Activated CD4-positive, alpha-beta T cell treated with anti-CD3 and anti-CD28 coated beads, Interleukin-2, amount 10 ng/mL, durations not matched to agents 24 days and 14 days (primary cell): ENCODE data around the gene TUBGCP5. TPM values are rescaled to one million over a fixed set of nuclear protein-coding genes. Genes with fewer than 3 reads are reported as not detected.
A peak's percentile ranks its signal among the peaks of the same experiment; 100 is the strongest.
"Not testable (repeated sequence)": the region's sequence is repeated elsewhere in the genome, so short reads cannot be mapped to it uniquely, and the experiment has no call there.

Source experiments
- DNase-seq: peaks from one replicate; pipeline ENCODE4 v3.0.0; 2022
- H3K27ac Mint-ChIP-seq: one replicate; pipeline ENCODE4 v1.8.0; 2022; ENCODE audit warnings: mild to moderate bottlenecking, mixed read lengths
- H3K27me3 Mint-ChIP-seq: one replicate; pipeline ENCODE4 v1.8.0; 2022; ENCODE audit warnings: mixed read lengths
- H3K36me3 Mint-ChIP-seq: one replicate; pipeline ENCODE4 v1.8.0; 2022; ENCODE audit warnings: low read depth, mild to moderate bottlenecking, mixed read lengths
- H3K4me1 Mint-ChIP-seq: one replicate; pipeline ENCODE4 v1.8.0; 2021; ENCODE audit warnings: mixed read lengths
- H3K4me3 Mint-ChIP-seq: one replicate; pipeline ENCODE4 v1.8.0; 2022; ENCODE audit warnings: mild to moderate bottlenecking, moderate library complexity, mixed read lengths
- H3K9me3 Mint-ChIP-seq: one replicate; pipeline ENCODE4 v1.8.0; 2021; ENCODE audit warnings: mixed read lengths
- intact Hi-C: fragments of 100-400 bp; cut with micrococcal nuclease; formaldehyde crosslinking; loops from one replicate; pipeline ENCODE4 v1.15.1; 2023
- total RNA-seq: library from RNA; stranded (reverse); gene quantifications from 2 replicates; pipeline ENCODE4 v1.2.3, GENCODE V29; 2022

The TUBGCP5 gene
- total RNA-seq, 1 donor from 2014 or later, result 26.3 TPM

- Mint-ChIP-seq H3K27ac (no peak overlapping the region), H3K36me3 (peaks cover 39% of the 10 kb centered on the region), H3K4me1 (no peaks in the 10 kb centered on the region), H3K9me3 (no peaks in the 10 kb centered on the region), H3K4me3 (no peak overlapping the region), H3K27me3 (no peaks in the 10 kb centered on the region)
- intact Hi-C loops, result loop anchor here (1.0 kb wide), 1 partner anchor 8 kb away; no protein-coding TSS in a partner anchor
- DNase-seq, result no peak
Observed at GRCh38 chr15:23022156-23022555, 17.2 kb downstream of the TUBGCP5 start.

DNA sequence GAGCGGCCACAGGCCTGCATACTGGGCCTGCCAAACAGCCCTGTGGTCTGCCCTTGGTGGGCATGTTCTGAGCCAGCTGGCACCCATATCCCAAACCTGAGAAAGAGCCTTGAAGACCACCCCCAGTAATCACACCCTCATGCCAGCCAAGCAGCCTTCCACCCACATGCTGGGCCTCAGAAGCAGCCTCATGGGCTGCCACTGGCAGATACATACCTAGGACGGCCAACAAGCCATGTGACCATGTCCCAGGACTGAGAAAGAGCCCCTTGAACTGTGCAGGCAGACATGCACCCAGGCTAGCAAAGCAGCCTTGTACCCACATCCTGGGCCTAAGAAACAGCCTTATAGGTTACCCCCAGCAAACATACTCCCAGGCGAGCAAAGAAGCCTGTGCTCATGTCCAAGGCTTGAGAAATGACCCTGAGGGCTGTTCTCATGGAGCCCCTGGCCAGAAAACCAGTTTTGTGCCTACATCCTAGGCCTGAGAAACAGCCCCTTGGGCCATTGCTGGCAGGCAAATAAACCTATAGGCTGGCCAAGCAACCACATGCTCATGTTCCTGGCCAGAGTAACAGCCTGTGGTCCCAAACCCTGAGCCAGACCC, 24.9 kb downstream of the TUBGCP5 start:
- Mint-ChIP-seq H3K4me1 (no peaks in the 10 kb centered on the region), H3K27me3 (no peaks in the 10 kb centered on the region), H3K27ac (no peak overlapping the region), H3K9me3 (no peaks in the 10 kb centered on the region), H3K4me3 (no peak overlapping the region), H3K36me3 (peaks cover 38% of the 10 kb centered on the region)
- DNase-seq, result no peak
- intact Hi-C loops, result no loop called here

GRCh38 chr15:23013681-23014080, 25.7 kb downstream of the TUBGCP5 start:
- intact Hi-C loops, result no loop called here
- no peak overlapping the region for H3K27ac Mint-ChIP-seq
- no peak for DNase-seq
- no peaks in the 10 kb centered on the region for H3K27me3 Mint-ChIP-seq
- peaks cover 37% of the 10 kb centered on the region for H3K36me3 Mint-ChIP-seq
- no peaks in the 10 kb centered on the region for H3K4me1 Mint-ChIP-seq
- no peaks in the 10 kb centered on the region for H3K9me3 Mint-ChIP-seq
- H3K4me3 Mint-ChIP-seq, result no peak overlapping the region

DNA sequence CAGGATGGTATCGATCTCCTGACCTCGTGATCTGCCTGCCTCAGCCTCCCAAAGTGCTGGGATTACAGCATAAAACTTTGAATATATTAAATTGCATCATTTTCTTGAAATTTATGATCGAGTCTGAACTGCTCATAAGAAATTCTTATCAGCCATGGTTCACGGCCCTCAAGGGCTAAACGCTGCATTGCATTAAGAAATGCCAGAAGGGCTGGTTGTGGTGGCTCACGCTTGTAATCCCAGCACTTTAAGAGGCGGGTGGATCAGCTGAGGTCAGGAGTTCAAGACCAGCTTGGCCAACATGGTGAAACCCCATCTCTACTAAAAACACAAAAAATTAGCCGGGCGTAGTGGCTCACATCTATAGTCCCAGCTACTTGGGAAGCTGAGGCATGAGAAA, 26.8 kb downstream of the TUBGCP5 start:
- H3K36me3 Mint-ChIP-seq, result peaks cover 37% of the 10 kb centered on the region
- H3K27ac Mint-ChIP-seq, DNase-seq, H3K4me1 Mint-ChIP-seq, H3K9me3 Mint-ChIP-seq, intact Hi-C loops, H3K4me3 Mint-ChIP-seq, H3K27me3 Mint-ChIP-seq: not testable (repeated sequence)

- intact Hi-C loops, result no loop called here
- Mint-ChIP-seq H3K4me1 (no peaks in the 10 kb centered on the region), H3K27ac (no peak overlapping the region), H3K27me3 (no peaks in the 10 kb centered on the region), H3K36me3 (peaks cover 33% of the 10 kb centered on the region), H3K4me3 (no peak overlapping the region), H3K9me3 (no peaks in the 10 kb centered on the region)
- no peak for DNase-seq
Observed at GRCh38 chr15:23003736-23004135, 35.6 kb downstream of the TUBGCP5 start.

- Mint-ChIP-seq H3K9me3 (no peaks in the 10 kb centered on the region), H3K4me1 (no peaks in the 10 kb centered on the region), H3K36me3 (peaks cover 34% of the 10 kb centered on the region), H3K4me3 (no peak overlapping the region), H3K27me3 (no peaks in the 10 kb centered on the region), H3K27ac (no peak overlapping the region)
- no peak for DNase-seq
- intact Hi-C loops, result no loop called here
Observed at GRCh38 chr15:23002920-23003319, 36.4 kb downstream of the TUBGCP5 start.

- Mint-ChIP-seq H3K4me1 (no peaks in the 10 kb centered on the region), H3K9me3 (no peaks in the 10 kb centered on the region), H3K27ac (no peak overlapping the region), H3K4me3 (no peak overlapping the region), H3K36me3 (peaks cover 23% of the 10 kb centered on the region), H3K27me3 (no peaks in the 10 kb centered on the region)
- DNase-seq, result no peak
- intact Hi-C loops, result no loop called here
Observed at GRCh38 chr15:22995795-22996194, 43.6 kb downstream of the TUBGCP5 start.

DNA sequence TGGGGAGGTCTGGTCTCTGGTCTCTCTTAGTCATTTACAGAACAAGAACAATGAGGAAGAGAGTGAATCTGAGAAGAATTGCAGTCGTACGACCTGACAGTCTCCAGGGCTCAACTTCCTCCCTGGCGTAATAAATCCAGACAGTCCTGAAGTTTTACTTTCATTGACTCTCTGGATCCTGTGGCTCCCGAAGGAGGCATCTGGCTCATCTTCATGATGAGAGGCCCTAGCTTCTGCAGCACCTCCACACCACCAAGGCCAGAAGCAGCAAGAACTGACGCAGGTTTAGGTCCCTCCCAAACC, 47.4 kb downstream of the TUBGCP5 start:
- Mint-ChIP-seq H3K4me1 (no peaks in the 10 kb centered on the region), H3K4me3 (no peak overlapping the region), H3K36me3 (peaks cover 8% of the 10 kb centered on the region), H3K27ac (no peak overlapping the region), H3K27me3 (no peaks in the 10 kb centered on the region), H3K9me3 (no peaks in the 10 kb centered on the region)
- intact Hi-C loops, result no loop called here
- DNase-seq, result no peak

GRCh38 chr15:22989576-22990477, 49.5 kb downstream of the TUBGCP5 start:
- H3K4me3 Mint-ChIP-seq, result no peak overlapping the region
- no peaks in the 10 kb centered on the region for H3K27me3 Mint-ChIP-seq
- no peak for DNase-seq
- H3K4me1 Mint-ChIP-seq, result no peaks in the 10 kb centered on the region
- H3K36me3 Mint-ChIP-seq, result peaks cover 3% of the 10 kb centered on the region
- no peaks in the 10 kb centered on the region for H3K9me3 Mint-ChIP-seq
- intact Hi-C loops, result no loop called here
- H3K27ac Mint-ChIP-seq, result no peak overlapping the region

GRCh38 chr15:22988811-22989210, 50.6 kb downstream of the TUBGCP5 start:
- DNase-seq, result no peak
- Mint-ChIP-seq H3K27ac (no peak overlapping the region), H3K36me3 (peaks cover 1% of the 10 kb centered on the region), H3K9me3 (no peaks in the 10 kb centered on the region), H3K4me3 (no peak overlapping the region), H3K27me3 (no peaks in the 10 kb centered on the region), H3K4me1 (no peaks in the 10 kb centered on the region)
- intact Hi-C loops, result no loop called here

DNA sequence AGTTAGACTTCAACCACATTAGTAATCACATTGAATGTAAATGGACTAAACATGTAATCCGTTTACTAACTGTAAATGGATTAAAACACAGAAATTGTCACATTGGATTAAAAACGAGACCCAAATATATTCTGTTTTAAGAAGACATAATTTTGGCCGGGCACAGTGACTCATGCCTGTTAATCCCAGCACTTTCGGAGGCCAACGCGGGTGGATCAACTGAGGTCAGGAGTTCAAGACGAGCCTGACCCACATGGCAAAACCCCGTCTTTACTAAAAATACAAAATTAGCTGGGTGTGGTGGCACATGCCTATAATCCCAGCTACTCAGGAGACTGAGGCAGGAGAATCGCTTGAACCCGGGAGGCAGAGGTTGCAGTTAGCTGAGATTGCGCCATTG, 57.4 kb downstream of the TUBGCP5 start:
- H3K4me3 Mint-ChIP-seq, result not testable (repeated sequence)

DNA sequence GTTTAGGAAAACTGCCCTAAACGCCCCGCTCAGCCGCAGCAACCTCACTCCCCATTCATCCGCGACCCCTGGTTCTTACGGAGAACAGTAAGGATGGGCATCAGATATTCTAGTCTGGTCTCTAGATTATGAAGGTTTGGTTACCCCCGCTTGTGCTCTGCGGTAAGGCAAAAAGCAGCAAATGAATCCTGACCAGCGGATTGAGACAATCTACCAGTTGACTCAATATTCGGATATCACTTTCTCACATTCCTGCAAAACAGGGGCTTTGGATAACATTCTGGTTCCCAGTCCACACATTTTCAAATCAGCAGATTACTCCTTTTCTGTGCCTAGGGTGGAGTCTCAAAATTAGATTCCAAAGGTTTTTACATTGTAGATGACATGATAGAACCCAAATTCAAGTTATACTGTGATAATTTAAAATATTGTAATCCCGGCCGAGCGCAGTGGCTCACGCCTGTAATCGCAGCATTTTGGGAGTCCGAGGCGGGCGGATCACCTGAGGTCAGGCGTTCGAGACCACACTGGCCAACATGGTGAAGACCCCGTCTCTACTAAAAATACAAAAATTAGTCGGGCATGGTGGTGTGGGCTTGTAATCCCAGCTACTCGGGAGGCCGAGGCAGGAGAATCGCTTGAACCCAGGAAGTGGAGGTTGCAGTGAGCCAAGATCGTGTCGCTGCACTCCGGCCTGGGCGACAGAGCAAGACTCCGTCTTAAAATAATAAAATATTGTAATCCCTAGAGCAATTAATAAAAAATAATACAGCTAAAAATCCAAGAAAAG, 58.1 kb downstream of the TUBGCP5 start:
- H3K4me1 Mint-ChIP-seq, result peaks cover 12% of the 10 kb centered on the region
- peaks cover 22% of the 10 kb centered on the region for H3K27me3 Mint-ChIP-seq
- H3K27ac Mint-ChIP-seq, result no peak overlapping the region
- intact Hi-C loops, result no loop called here
- H3K36me3 Mint-ChIP-seq, result peaks cover 4% of the 10 kb centered on the region
- H3K4me3 Mint-ChIP-seq, result peak overlapping the region; percentile 67
- H3K9me3 Mint-ChIP-seq, result no peaks in the 10 kb centered on the region
- no peak for DNase-seq

More for the DNA sequence above, 57.4 kb downstream of the TUBGCP5 start:
- intact Hi-C loops, DNase-seq, H3K9me3 Mint-ChIP-seq, H3K36me3 Mint-ChIP-seq, H3K27ac Mint-ChIP-seq: not testable (repeated sequence)
- H3K4me1 Mint-ChIP-seq, result peaks cover 12% of the 10 kb centered on the region
- H3K27me3 Mint-ChIP-seq, result peaks cover 22% of the 10 kb centered on the region

- Mint-ChIP-seq H3K4me3 (peak within 1 kb of the TSS; percentile 98), H3K27ac (peak within 1 kb of the TSS; percentile 77), H3K9me3 (no peaks in the 10 kb centered on the region), H3K36me3 (peaks cover 4% of the 10 kb centered on the region), H3K27me3 (peaks cover 22% of the 10 kb centered on the region), H3K4me1 (peaks cover 12% of the 10 kb centered on the region)
- intact Hi-C loops, result loop anchor here (1.0 kb wide), 1 partner anchor 59 kb away; the partner anchor contains the start of gene TUBGCP5
- peak; percentile 81 for DNase-seq
Observed at GRCh38 chr15:22980189-22981050, 58.9 kb downstream of the TUBGCP5 start, which contains the start of gene CYFIP1. CYFIP1 (minus strand) TSS chr15:22980368; CDS start chr15:22947285, 33,083 bp downstream.
